IMR-90 (cell line): ENCODE results near the gene ASH1L. TPM values are rescaled to one million over a fixed set of nuclear protein-coding genes. Genes with fewer than 3 reads are reported as not detected.
"Not testable (repeated sequence)": the region's sequence is repeated elsewhere in the genome, so short reads cannot be mapped to it uniquely, and the experiment has no call there.

Experiments
- ATAC-seq: fragments of 200-7000 bp; cut with Tn5 transposase; 2 replicates; pipeline ENCODE4 v1.9.1; 2020; ENCODE audit warnings: low read depth, mild to moderate bottlenecking, moderate library complexity
- BruUV-seq: library from RNA; stranded (reverse); fragments of 400-500 nt; replicated peaks from 2 replicates; lab custom pipeline; 2021; lab: Mats Ljungman, UMichigan
- CTCF ChIA-PET: fragments of 300-600 bp; formaldehyde crosslinking; extraction: SDS; loops from one replicate; lab custom pipeline; 2021; ENCODE audit warnings: antibody characterized with exemption; lab: Yijun Ruan, JAX
- POLR2A ChIA-PET: fragments of 300-600 bp; sonication (Branson Sonifier 250); formaldehyde crosslinking; loops from one replicate; lab custom pipeline; 2022; ENCODE audit warnings: antibody characterized with exemption; ENCODE audit not compliant: unreplicated experiment; lab: Charles Lee
- DNase-seq: peaks from one replicate; pipeline ENCODE4 v3.0.0; 2013
- H2AFZ ChIP-seq: replicated peaks from 2 replicates; pipeline ENCODE3; 2013; ENCODE audit warnings: low read length, mild to moderate bottlenecking; ENCODE audit not compliant: poor library complexity
- H2AK5ac ChIP-seq: 2 replicates; pipeline ENCODE4 v1.6.1; 2013; ENCODE audit warnings: low read depth, low read length, inconsistent platforms
- H2AK9ac ChIP-seq: replicated peaks from 2 replicates; pipeline ENCODE3; 2013; ENCODE audit warnings: mild to moderate bottlenecking, low read depth, low read length, moderate library complexity; ENCODE audit not compliant: poor library complexity
- H2BK120ac ChIP-seq: 2 replicates; pipeline ENCODE4 v1.6.1; 2013; ENCODE audit warnings: low read depth, low read length, inconsistent platforms
- H2BK15ac ChIP-seq: 3 replicates; pipeline ENCODE4 v1.6.1; 2013; ENCODE audit warnings: low read depth, low read length, inconsistent platforms
- H2BK20ac ChIP-seq: 2 replicates; pipeline ENCODE4 v1.6.1; 2013; ENCODE audit warnings: low read depth, mild to moderate bottlenecking, inconsistent platforms, low read length, moderate library complexity
- H2BK5ac ChIP-seq: 2 replicates; pipeline ENCODE4 v1.6.1; 2013; ENCODE audit warnings: mild to moderate bottlenecking, low read depth, low read length, inconsistent platforms; ENCODE audit not compliant: poor library complexity, severe bottlenecking
- H3K14ac ChIP-seq: replicated peaks from 2 replicates; pipeline ENCODE4 v1.6.1; 2013; ENCODE audit warnings: low read depth, low read length, inconsistent platforms
- H3K18ac ChIP-seq: 2 replicates; pipeline ENCODE4 v1.6.1; 2013; ENCODE audit warnings: low read depth, low read length, control low read depth
- H3K23ac ChIP-seq: 2 replicates; pipeline ENCODE4 v1.6.1; 2013; ENCODE audit warnings: low read depth, low read length, inconsistent platforms
- H3K27ac ChIP-seq: 2 replicates; pipeline ENCODE4 v1.5.1; 2013; ENCODE audit warnings: mild to moderate bottlenecking, control low read depth, low read length; ENCODE audit not compliant: insufficient read depth
- H3K27me3 ChIP-seq: 2 replicates; pipeline ENCODE4 v1.6.1; 2013; ENCODE audit warnings: low read length; ENCODE audit not compliant: control insufficient read depth, insufficient read depth
- H3K36me3 ChIP-seq: 2 replicates; pipeline ENCODE4 v1.6.1; 2013; ENCODE audit warnings: low read length, mixed read lengths; ENCODE audit not compliant: control insufficient read depth, insufficient read depth
- H3K4ac ChIP-seq: 2 replicates; pipeline ENCODE4 v1.6.1; 2013; ENCODE audit warnings: low read depth, low read length, inconsistent platforms
- H3K4me1 ChIP-seq: 2 replicates; pipeline ENCODE4 v1.6.1; 2013; ENCODE audit warnings: low read length, mixed read lengths; ENCODE audit not compliant: control insufficient read depth, insufficient read depth
- H3K4me2 ChIP-seq: 2 replicates; pipeline ENCODE4 v1.6.1; 2013; ENCODE audit warnings: low read depth, mild to moderate bottlenecking, control low read depth, low read length, moderate library complexity
- H3K4me3 ChIP-seq: 2 replicates; pipeline ENCODE4 v1.5.1; 2013; ENCODE audit warnings: low read depth, mild to moderate bottlenecking, control low read depth, low read length, moderate library complexity; ENCODE audit not compliant: insufficient read depth
- H3K56ac ChIP-seq: 2 replicates; pipeline ENCODE4 v1.6.1; 2013; ENCODE audit warnings: low read length, inconsistent platforms; ENCODE audit not compliant: insufficient read depth; ENCODE audit errors: extremely low read depth
- H3K79me1 ChIP-seq, 2 experiments: 2 replicates each; pipeline ENCODE4 v1.6.1; 2013; ENCODE audit warnings: low read length in 2 of 2, inconsistent platforms in 1 of 2, low read depth in 1 of 2
- H3K9ac ChIP-seq: 2 replicates; pipeline ENCODE4 v1.6.1; 2013; ENCODE audit warnings: low read depth, low read length, control low read depth
- H3K9me1 ChIP-seq: 2 replicates; pipeline ENCODE4 v1.6.1; 2013; ENCODE audit warnings: low read length, inconsistent platforms; ENCODE audit not compliant: insufficient read depth
- H3K9me3 ChIP-seq: 2 replicates; pipeline ENCODE4 v1.6.1; 2013; ENCODE audit warnings: low read length; ENCODE audit not compliant: control insufficient read depth, insufficient read depth
- H4K20me1 ChIP-seq: 2 replicates; pipeline ENCODE4 v1.6.1; 2013; ENCODE audit warnings: low read length, inconsistent platforms; ENCODE audit not compliant: insufficient read depth
- H4K5ac ChIP-seq: 2 replicates; pipeline ENCODE4 v1.6.1; 2013; ENCODE audit warnings: mild to moderate bottlenecking, low read depth, low read length, control low read depth
- H4K8ac ChIP-seq, 2 experiments: 2 replicates each; pipeline ENCODE4 v1.6.1; 2013; ENCODE audit warnings: low read depth in 2 of 2, low read length in 2 of 2, control low read depth in 1 of 2, inconsistent platforms in 1 of 2
- H4K91ac ChIP-seq: 2 replicates; pipeline ENCODE4 v1.6.1; 2013; ENCODE audit warnings: low read depth, low read length, inconsistent platforms; ENCODE audit not compliant: insufficient read depth
- CEBPB ChIP-seq: IDR thresholded peaks from 2 replicates; pipeline ENCODE4 v1.6.1; 2012; ENCODE audit warnings: low read depth, low read length, improper control_type of control experiment
- POLR2A ChIP-seq: IDR thresholded peaks from 2 replicates; pipeline ENCODE4 v1.6.1; 2012; ENCODE audit warnings: mild to moderate bottlenecking, low read depth, low read length
- RFX5 ChIP-seq: IDR thresholded peaks from 2 replicates; pipeline ENCODE4 v1.8.0; 2012; ENCODE audit warnings: low read depth, mild to moderate bottlenecking, low read length, moderate library complexity
- WGBS, 2 experiments: methylation state at CpG; one replicate each; pipeline versions ENCODE4 v1.1.5 to v1.1.7; 2013; ENCODE audit warnings: missing lambda C conversion rate in 2 of 2; ENCODE audit not compliant: insufficient read length in 1 of 2; ENCODE audit errors: extremely low coverage in 2 of 2; 5-methylcytosine and 5-hydroxymethylcytosine counted together
- dilution Hi-C: fragments of 300-500 bp; cut with HindIII; formaldehyde crosslinking; loops from one replicate; pipeline ENCODE4 v1.14.3; 2018; ENCODE audit warnings: low sequenced_read_pairs; ENCODE audit not compliant: unreplicated experiment
- in situ Hi-C: fragments of 300-500 bp; cut with MboI; formaldehyde crosslinking; loops from 3 replicates; pipeline ENCODE4 v1.14.3; 2019; ENCODE audit warnings: low sequenced_read_pairs, inconsistent platforms, mixed read lengths
- intact Hi-C: fragments of 100-400 bp; cut with micrococcal nuclease; formaldehyde crosslinking; loops from 2 replicates; pipeline ENCODE4 v1.10.0; 2022
- polyA plus RNA-seq, 3 experiments: library from polyadenylated mRNA; depleted of rRNA; stranded (reverse); fragments of >200 nt; gene quantifications; 2 replicates each; pipeline ENCODE4 v1.2.3, GENCODE V29; 2012; ENCODE audit warnings: low replicate concordance in 1 of 3
- total RNA-seq: library from RNA; depleted of rRNA; stranded (reverse); fragments of >200 nt; gene quantifications from 2 replicates; pipeline ENCODE4 v1.2.3, GENCODE V29; 2012

ASH1L gene
- total and polyA plus RNA-seq, 2 of the 4 experiments (the other 2 are of a cell fraction), result 13.7 to 18.5 TPM

- peaks cover 4% of the 10 kb centered on the region; the same call in 1 of the 2 replicates for H3K9me1 ChIP-seq
- DNase-seq, result peak; percentile 43
- ChIA-PET CTCF (no interaction called here), POLR2A (no interaction called here)
- no peak overlapping the region for H4K5ac ChIP-seq
- H3K4me1 ChIP-seq, result peaks cover 7% of the 10 kb centered on the region
- H3K79me1 ChIP-seq, result peaks cover 31 to 66% of the 10 kb centered on the region in 2 experiments
- no peak overlapping the region for H3K4ac ChIP-seq
- H3K4me3 ChIP-seq, result no peak overlapping the region
- no peak overlapping the region for H3K27ac ChIP-seq
- no peak overlapping the region for H2BK5ac ChIP-seq
- intact Hi-C loops (no loop called here), in situ Hi-C loops (no loop called here), dilution Hi-C loops (no loop called here)
- no peak overlapping the region for H3K56ac ChIP-seq
- 0 out of 2 replicates have a peak, but pooled peaks cover 1% of the 10 kb centered on the region for H3K36me3 ChIP-seq
- no peak overlapping the region for H4K8ac ChIP-seq
- no peak overlapping the region for H3K4me2 ChIP-seq
- TF ChIP-seq POLR2A (no peak), RFX5 (no peak), CEBPB (peak; percentile 50; the same call in 1 of the 2 replicates)
- H4K91ac ChIP-seq, result no peak overlapping the region
- no peak overlapping the region for H2BK120ac ChIP-seq
- BruUV-seq, result no TSS peak
- no peak overlapping the region for H2AFZ ChIP-seq
- no peak overlapping the region for H3K18ac ChIP-seq
- no CpG with 5 or more reads among the region's 1 CpG for WGBS, 2 experiments
- H3K23ac ChIP-seq, result no peak overlapping the region
- no peak overlapping the region for H2BK15ac ChIP-seq
- no peak overlapping the region for H2AK5ac ChIP-seq
- no peak overlapping the region for H3K14ac ChIP-seq
- H4K20me1 ChIP-seq, result peaks cover 20% of the 10 kb centered on the region
- H3K27me3 ChIP-seq, result no peaks in the 10 kb centered on the region
- ATAC-seq, result no peak
- no peaks in the 10 kb centered on the region for H3K9me3 ChIP-seq
- H3K9ac ChIP-seq, result no peak overlapping the region
- no peak overlapping the region for H2BK20ac ChIP-seq
- no peak overlapping the region for H2AK9ac ChIP-seq
Observed at GRCh38 chr1:155499263-155499662, 63.3 kb downstream of the ASH1L start.

GRCh38 chr1:155493595-155493994 is 69.0 kb downstream of the ASH1L start:
- H3K9me1 ChIP-seq, H3K27ac ChIP-seq, H3K56ac ChIP-seq, H3K23ac ChIP-seq, H3K14ac ChIP-seq, DNase-seq, H2BK120ac ChIP-seq, in situ Hi-C loops, H3K27me3 ChIP-seq, H2AK9ac ChIP-seq, ATAC-seq, H3K9ac ChIP-seq, H3K4ac ChIP-seq, H3K18ac ChIP-seq, H4K8ac ChIP-seq, H2BK5ac ChIP-seq, dilution Hi-C loops, BruUV-seq, H2AK5ac ChIP-seq, H3K4me2 ChIP-seq, H2AFZ ChIP-seq, H2BK20ac ChIP-seq, H2BK15ac ChIP-seq, POLR2A ChIA-PET, H3K36me3 ChIP-seq, H3K4me1 ChIP-seq, H3K9me3 ChIP-seq, H3K4me3 ChIP-seq, intact Hi-C loops, H4K91ac ChIP-seq, H4K5ac ChIP-seq: not testable (repeated sequence)
- Histone ChIP-seq H4K20me1 (peaks cover 16% of the 10 kb centered on the region; the same call in 1 of the 2 replicates), H3K79me1 (peaks cover 25 to 57% of the 10 kb centered on the region in 2 experiments)
- CTCF ChIA-PET, result interaction anchor here (0.6 kb wide), 1 partner anchor 679 kb away, joined by 3 read pairs; no protein-coding TSS in a partner anchor
- no CpG with 5 or more reads among the region's 4 CpGs for WGBS, 2 experiments
